ENCODE measurements around the gene CORO2B. TPM values are rescaled to one million over a fixed set of nuclear protein-coding genes. Genes with fewer than 3 reads are reported as not detected.

CORO2B gene
- total and polyA plus RNA-seq, 2 of the 13 experiments (the other 11 are each of a cell fraction or from before 2014, with no cell fraction given) = 0.35 to 0.63 TPM

DNA sequence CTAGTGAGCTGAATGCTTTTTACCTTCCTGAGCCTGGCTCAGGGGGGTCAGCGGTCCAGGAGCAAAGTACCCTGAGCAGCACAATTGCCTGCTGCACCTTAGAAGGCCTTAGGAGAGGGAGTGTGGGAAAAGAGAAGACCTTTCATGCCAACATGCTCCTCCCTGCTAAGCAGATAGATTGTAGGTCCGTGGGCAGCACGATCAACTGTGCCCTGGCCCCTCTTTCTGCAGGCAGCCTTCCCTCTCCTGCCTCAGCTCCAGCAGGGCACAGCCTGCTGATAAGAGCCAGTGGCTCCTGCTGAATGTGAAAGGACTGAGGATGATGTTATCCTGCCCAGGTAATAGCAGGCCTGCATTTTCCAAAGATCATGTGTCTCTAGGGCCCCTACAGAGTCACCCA, 4.1 kb downstream of the CORO2B start (continued):
- TF ChIP-seq HNRNPK (IDR thresholded peaks at IDR 0.05; ENCODE audit: low read depth, low read length, poor library complexity, severe bottlenecking) = no peak
- no peak for TF ChIP-seq GFI1 (CRISPR knock-in tag; IDR thresholded peaks at IDR 0.05; ENCODE audit: borderline replicate concordance)
- no peak for TF ChIP-seq ZNF17 (CRISPR knock-in tag; IDR thresholded peaks at IDR 0.05)
- no peak for TF ChIP-seq NR2F2 (IDR thresholded peaks at IDR 0.05; ENCODE audit: borderline replicate concordance, low read depth)
- TF ChIP-seq DPF2 (CRISPR knock-in tag; IDR thresholded peaks at IDR 0.05; ENCODE audit: borderline replicate concordance, low read depth) = no peak
- TF ChIP-seq HMGA1 (CRISPR knock-in tag; conservative IDR thresholded peaks at IDR 0.05) = no peak
- no peak for TF ChIP-seq USF2 (IDR thresholded peaks at IDR 0.05; ENCODE audit: low read depth, low read length)
- TF ChIP-seq USF2 (CRISPR knock-in tag; IDR thresholded peaks at IDR 0.05; ENCODE audit: borderline replicate concordance) = no peak
- TF ChIP-seq ARNT2 (CRISPR knock-in tag; IDR thresholded peaks at IDR 0.05; ENCODE audit: low read depth) = no peak

DNA sequence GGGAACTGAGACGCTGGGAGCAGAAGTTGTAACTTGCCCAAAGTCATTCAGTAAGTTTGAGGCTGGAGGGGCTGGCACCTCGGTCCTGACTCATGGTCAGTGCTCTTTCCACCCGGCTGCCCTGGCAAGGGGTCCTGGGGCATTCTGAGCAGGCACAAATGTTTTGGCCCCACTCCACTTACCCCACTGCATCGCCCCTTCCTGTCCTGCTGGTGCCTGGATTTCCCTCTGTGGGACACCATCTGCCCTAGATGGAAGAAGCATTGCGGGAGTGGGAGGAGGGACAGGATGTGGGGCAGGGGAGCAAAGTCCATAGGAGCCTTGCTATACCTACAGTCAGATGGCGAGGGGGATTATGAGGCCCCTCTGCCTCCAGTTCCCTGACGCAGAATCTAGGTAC, 4.5 kb downstream of the CORO2B start:
- H3K4me1 ChIP-seq (ENCODE audit: insufficient read depth, low read length) = peaks cover 58% of the 10 kb centered on the region
- intact Hi-C loops (cut with micrococcal nuclease; ENCODE audit: unreplicated experiment) = no loop called here
- peak; percentile 17 for DNase-seq (ENCODE audit: low spot score)
- CTCF ChIA-PET (ENCODE audit: low intra/inter-chr PET ratio, low total read pairs) = no interaction called here
- H3K4me3 ChIP-seq (replicated peaks in 1 of 3; ENCODE audit: insufficient read depth in 1 of 3, low read depth in 2 of 3, low read length in 3 of 3) = no peak overlapping the region
- peaks cover 2 to 34% of the 10 kb centered on the region in 2 experiments; a peak in 3 of 5 replicates for H3K27me3 ChIP-seq (ENCODE audit: control insufficient read depth in 1 of 2, insufficient read depth in 2 of 2, low read length in 2 of 2)
- FAIRE-seq = no peak
- no peak overlapping the region for H3K27ac ChIP-seq (ENCODE audit: extremely low read length, insufficient read depth, low read length)
- H4K20me1 ChIP-seq (ENCODE audit: insufficient read depth, low read length) = no peaks in the 10 kb centered on the region
- TF ChIP-seq TERF1 (CRISPR knock-in tag; IDR thresholded peaks at IDR 0.05) (no peak), ZFX (CRISPR knock-in tag; IDR thresholded peaks at IDR 0.05; ENCODE audit: low read depth) (no peak), HNF4A (CRISPR knock-in tag; IDR thresholded peaks at IDR 0.05) (peak; percentile 43), ZNF746 (CRISPR knock-in tag; IDR thresholded peaks at IDR 0.05) (no peak), SP4 (CRISPR knock-in tag; IDR thresholded peaks at IDR 0.05) (no peak), ZNF263 (CRISPR knock-in tag; IDR thresholded peaks at IDR 0.05) (peak; percentile 69), PITX1 (CRISPR knock-in tag; IDR thresholded peaks at IDR 0.05) (no peak), TCF7 (IDR thresholded peaks at IDR 0.05; ENCODE audit: low read depth) (no peak)
- POLR2A ChIA-PET = no interaction called here
- no peaks in the 10 kb centered on the region for H3K79me2 ChIP-seq (ENCODE audit: insufficient read depth, low read length)
- H3K4me2 ChIP-seq (ENCODE audit: low read depth, low read length) = peak overlapping the region; percentile 33
- H3K9me3 ChIP-seq (ENCODE audit: low read length) = no peaks in the 10 kb centered on the region
- in situ Hi-C loops (cut with HindIII; ENCODE audit: extremely low pct_ligation_motif_present, low pct_unique_long_range_greater_than_20kb) = no loop called here
- H2AFZ ChIP-seq (ENCODE audit: low read length) = no peak overlapping the region
- no peaks in the 10 kb centered on the region for H3K36me3 ChIP-seq (replicated peaks in 1 of 2; ENCODE audit: control insufficient read depth in 1 of 2, insufficient read depth in 2 of 2, low read length in 2 of 2)
- ATAC-seq = no peak
- no TSS peak for BruUV-seq (replicated peaks)
- WGBS (ENCODE audit: low lambda C conversion rate) = 10% methylated on average over 6 of the region's 7 CpGs
- no peak overlapping the region for H3K9ac ChIP-seq (ENCODE audit: insufficient read depth, low read depth, low read length)

All from HepG2 (cell line).